Memory B cell (primary cell): ENCODE measurements around the gene OR52A5.

Experiments used
- ATAC-seq: fragments of 150-1000 bp; cut with Tn5 transposase; 2 replicates; pipeline ENCODE4 v1.10.0; 2021; ENCODE audit warnings: low read depth, mild to moderate bottlenecking, moderate library complexity
- DNase-seq, 2 donors: peaks; one replicate each; pipeline ENCODE4 v3.0.0; 2022; ENCODE audit warnings: low spot score in 2 of 2
- H3K27ac Mint-ChIP-seq: one replicate; pipeline ENCODE4 v1.8.0; 2022; ENCODE audit warnings: mild to moderate bottlenecking, moderate library complexity, mixed read lengths
- H3K27me3 Mint-ChIP-seq: one replicate; pipeline ENCODE4 v1.8.0; 2022; ENCODE audit warnings: mixed read lengths
- H3K36me3 Mint-ChIP-seq: one replicate; pipeline ENCODE4 v1.8.0; 2022; ENCODE audit warnings: mild to moderate bottlenecking, mixed read lengths
- H3K4me1 Mint-ChIP-seq: one replicate; pipeline ENCODE4 v1.8.0; 2022; ENCODE audit warnings: mixed read lengths
- H3K4me3 Mint-ChIP-seq: one replicate; pipeline ENCODE4 v1.8.0; 2022; ENCODE audit warnings: mild to moderate bottlenecking, moderate library complexity, mixed read lengths
- H3K9me3 Mint-ChIP-seq: one replicate; pipeline ENCODE4 v1.8.0; 2022; ENCODE audit warnings: mixed read lengths

OR52A5 gene

GRCh38 chr11:5136261-5136660 lies 1.9 kb downstream of the OR52A5 start:
- Mint-ChIP-seq H3K27ac (no peak overlapping the region), H3K4me3 (no peak overlapping the region), H3K27me3 (peaks cover 2% of the 10 kb centered on the region), H3K36me3 (no peaks in the 10 kb centered on the region), H3K9me3 (no peaks in the 10 kb centered on the region), H3K4me1 (no peaks in the 10 kb centered on the region)
- no peak for DNase-seq
- ATAC-seq = no peak

- H3K27ac Mint-ChIP-seq = no peak overlapping the region
- H3K27me3 Mint-ChIP-seq = peaks cover 2% of the 10 kb centered on the region
- DNase-seq (no peak), ATAC-seq (no peak)
- H3K4me1 Mint-ChIP-seq = no peaks in the 10 kb centered on the region
- H3K9me3 Mint-ChIP-seq = no peaks in the 10 kb centered on the region
- no peak overlapping the region for H3K4me3 Mint-ChIP-seq
- H3K36me3 Mint-ChIP-seq = no peaks in the 10 kb centered on the region
These were observed 6.4 kb downstream of the OR52A5 start for GRCh38 chr11:5131584-5132335.

- Mint-ChIP-seq H3K27me3 (peaks cover 2% of the 10 kb centered on the region), H3K9me3 (no peaks in the 10 kb centered on the region), H3K36me3 (no peaks in the 10 kb centered on the region), H3K27ac (no peak overlapping the region), H3K4me1 (no peaks in the 10 kb centered on the region), H3K4me3 (no peak overlapping the region)
- ATAC-seq (no peak), DNase-seq (no peak)
These were observed 8.7 kb downstream of the OR52A5 start for GRCh38 chr11:5129457-5129877.

GRCh38 chr11:5124891-5125620 lies 13.1 kb downstream of the OR52A5 start:
- no peak overlapping the region for H3K27ac Mint-ChIP-seq
- no peaks in the 10 kb centered on the region for H3K27me3 Mint-ChIP-seq
- ATAC-seq (no peak), DNase-seq (no peak)
- no peak overlapping the region for H3K4me3 Mint-ChIP-seq
- H3K36me3 Mint-ChIP-seq = no peaks in the 10 kb centered on the region
- H3K9me3 Mint-ChIP-seq = no peaks in the 10 kb centered on the region
- H3K4me1 Mint-ChIP-seq = peaks cover 2% of the 10 kb centered on the region

GRCh38 chr11:5123802-5124521 lies 14.2 kb downstream of the OR52A5 start:
- Mint-ChIP-seq H3K27me3 (no peaks in the 10 kb centered on the region), H3K4me3 (no peak overlapping the region), H3K36me3 (no peaks in the 10 kb centered on the region), H3K4me1 (peaks cover 2% of the 10 kb centered on the region), H3K9me3 (no peaks in the 10 kb centered on the region), H3K27ac (no peak overlapping the region)
- ATAC-seq (peak; percentile 59), DNase-seq (peak; percentile 40 to 54)

GRCh38 chr11:5118893-5119292 lies 19.3 kb downstream of the OR52A5 start:
- Mint-ChIP-seq H3K9me3 (peaks cover 2% of the 10 kb centered on the region), H3K36me3 (no peaks in the 10 kb centered on the region), H3K4me3 (no peak overlapping the region), H3K27ac (no peak overlapping the region), H3K4me1 (no peaks in the 10 kb centered on the region), H3K27me3 (peaks cover 9% of the 10 kb centered on the region)
- ATAC-seq (no peak), DNase-seq (no peak)

GRCh38 chr11:5117588-5117987 lies 20.6 kb downstream of the OR52A5 start:
- Mint-ChIP-seq H3K9me3 (peaks cover 2% of the 10 kb centered on the region), H3K4me3 (no peak overlapping the region), H3K27me3 (peaks cover 9% of the 10 kb centered on the region), H3K4me1 (no peaks in the 10 kb centered on the region), H3K27ac (no peak overlapping the region), H3K36me3 (no peaks in the 10 kb centered on the region)
- ATAC-seq (no peak), DNase-seq (no peak)

- Mint-ChIP-seq H3K4me1 (no peaks in the 10 kb centered on the region), H3K9me3 (peaks cover 2% of the 10 kb centered on the region), H3K36me3 (no peaks in the 10 kb centered on the region), H3K27me3 (peaks cover 9% of the 10 kb centered on the region), H3K27ac (no peak overlapping the region), H3K4me3 (no peak overlapping the region)
- DNase-seq (no peak), ATAC-seq (no peak)
These were observed 22.8 kb downstream of the OR52A5 start for GRCh38 chr11:5115339-5115738.

- Mint-ChIP-seq H3K4me1 (no peaks in the 10 kb centered on the region), H3K36me3 (no peaks in the 10 kb centered on the region), H3K27ac (no peak overlapping the region), H3K9me3 (no peaks in the 10 kb centered on the region), H3K27me3 (peaks cover 4% of the 10 kb centered on the region), H3K4me3 (no peak overlapping the region)
- ATAC-seq (no peak), DNase-seq (no peak)
These were observed 30.9 kb downstream of the OR52A5 start for GRCh38 chr11:5107285-5107684.

- DNase-seq (no peak), ATAC-seq (no peak)
- Mint-ChIP-seq H3K4me3 (no peak overlapping the region), H3K9me3 (no peaks in the 10 kb centered on the region), H3K36me3 (no peaks in the 10 kb centered on the region), H3K4me1 (no peaks in the 10 kb centered on the region), H3K27ac (no peak overlapping the region), H3K27me3 (peaks cover 6% of the 10 kb centered on the region)
These were observed 35.1 kb downstream of the OR52A5 start for GRCh38 chr11:5103066-5103465.

- no peak overlapping the region for H3K4me3 Mint-ChIP-seq
- H3K27me3 Mint-ChIP-seq = peaks cover 4% of the 10 kb centered on the region
- no peaks in the 10 kb centered on the region for H3K4me1 Mint-ChIP-seq
- no peak overlapping the region for H3K27ac Mint-ChIP-seq
- no peak for DNase-seq
- no peaks in the 10 kb centered on the region for H3K36me3 Mint-ChIP-seq
- H3K9me3 Mint-ChIP-seq = no peaks in the 10 kb centered on the region
- no peak for ATAC-seq
These were observed 35.9 kb downstream of the OR52A5 start for GRCh38 chr11:5102246-5102645.

- DNase-seq (no peak), ATAC-seq (no peak)
- Mint-ChIP-seq H3K4me3 (no peak overlapping the region), H3K9me3 (peaks cover 4% of the 10 kb centered on the region), H3K4me1 (no peaks in the 10 kb centered on the region), H3K27ac (no peak overlapping the region), H3K27me3 (peaks cover 3% of the 10 kb centered on the region), H3K36me3 (no peaks in the 10 kb centered on the region)
These were observed 42.1 kb downstream of the OR52A5 start for GRCh38 chr11:5096011-5096410.

- Mint-ChIP-seq H3K27ac (no peak overlapping the region), H3K4me1 (no peaks in the 10 kb centered on the region), H3K36me3 (no peaks in the 10 kb centered on the region), H3K4me3 (no peak overlapping the region), H3K9me3 (peaks cover 4% of the 10 kb centered on the region), H3K27me3 (peaks cover 1% of the 10 kb centered on the region)
- DNase-seq = no peak
- ATAC-seq = no peak
These were observed 45.2 kb downstream of the OR52A5 start for GRCh38 chr11:5092821-5093585.

- no peak overlapping the region for H3K4me3 Mint-ChIP-seq
- DNase-seq (no peak), ATAC-seq (no peak)
- H3K27ac Mint-ChIP-seq = no peak overlapping the region
- H3K27me3 Mint-ChIP-seq = peaks cover 1% of the 10 kb centered on the region
- H3K9me3 Mint-ChIP-seq = peaks cover 4% of the 10 kb centered on the region
- H3K4me1 Mint-ChIP-seq = no peaks in the 10 kb centered on the region
- H3K36me3 Mint-ChIP-seq = no peaks in the 10 kb centered on the region
These were observed 47.5 kb downstream of the OR52A5 start for GRCh38 chr11:5090668-5091067.
